Measurements from ENCODE around the gene PCDH1. TPM values are rescaled to one million over a fixed set of nuclear protein-coding genes. Genes with fewer than 3 reads are reported as not detected.

PCDH1 gene
- total and polyA plus RNA-seq, 2 of the 8 experiments (the other 6 are each of a cell fraction or from before 2014, with no cell fraction given), result 101 to 102 TPM

GRCh38 chr5:141857226-141857625 lies 21.0 kb downstream of the PCDH1 start:
- Histone ChIP-seq H2BK15ac (ENCODE audit: low read length) (peak overlapping the region; percentile 81; the same call in 1 of the 2 replicates), H2BK5ac (ENCODE audit: low read depth, low read length) (peak overlapping the region; percentile 71), H4K5ac (ENCODE audit: insufficient read length, low read depth, low read length) (no peak overlapping the region), H3K4me1 (replicated peaks in 1 of 4; ENCODE audit: control insufficient read depth in 3 of 4, insufficient read depth in 4 of 4, low read length in 3 of 4) (peaks cover 15 to 35% (median 27%) of the 10 kb centered on the region in 4 experiments), H2AFZ (ENCODE audit: low read length) (no peak overlapping the region), H3K4ac (replicated peaks; ENCODE audit: insufficient read length, low read depth, low read length) (peak overlapping the region; percentile 83), H4K20me1 (replicated peaks in 1 of 2; ENCODE audit: control insufficient read depth in 1 of 2, insufficient read depth in 2 of 2, low read length in 2 of 2) (peaks cover 2 to 4% of the 10 kb centered on the region in 2 experiments), H3K4me3 (ENCODE audit: extremely low read depth in 1 of 4, insufficient read depth in 2 of 4, low read depth in 3 of 4, low read length in 4 of 4) (no peak overlapping the region), H3K18ac (ENCODE audit: extremely low read depth, low read length) (no peak overlapping the region; the same call in 1 of the 2 replicates), H2BK12ac (ENCODE audit: low read depth, low read length) (peak overlapping the region; percentile 60; the same call in 1 of the 2 replicates), H3K36me3 (ENCODE audit: control insufficient read depth in 2 of 4, insufficient read depth in 4 of 4, low read length in 3 of 4) (peaks cover 2 to 32% (median 21%) of the 10 kb centered on the region in 4 experiments; a peak in 7 of 8 replicates), H3K56ac (replicated peaks; ENCODE audit: insufficient read length, low read depth, low read length) (no peak overlapping the region), H4K91ac (replicated peaks; ENCODE audit: insufficient read length, low read length) (peak overlapping the region; percentile 70), H3K79me1 (ENCODE audit: low read depth, low read length) (peaks cover 5% of the 10 kb centered on the region; the same call in 1 of the 2 replicates), H4K8ac (ENCODE audit: extremely low read depth, insufficient read depth, low read length) (0 out of 2 replicates have a peak overlapping the region, but pooled peaks have one; percentile 18), H3K27me3 (replicated peaks in 1 of 4; ENCODE audit: control insufficient read depth in 3 of 4, extremely low read depth in 1 of 4, insufficient read depth in 3 of 4, low read length in 3 of 4) (no peaks in the 10 kb centered on the region), H3K23ac (ENCODE audit: insufficient read length) (no peak overlapping the region), H3K9ac (replicated peaks in 1 of 4; ENCODE audit: extremely low read depth in 1 of 4, low read depth in 3 of 4, low read length in 3 of 4) (no peak overlapping the region), H2BK20ac (ENCODE audit: low read length) (peak overlapping the region; percentile 80; the same call in 1 of the 2 replicates), H3K14ac (ENCODE audit: insufficient read length) (no peak overlapping the region), H2AK5ac (ENCODE audit: low read depth, low read length) (peak overlapping the region; percentile 80; the same call in 1 of the 2 replicates), H3K9me3 (ENCODE audit: insufficient read depth in 2 of 2, low read depth in 1 of 2, low read length in 1 of 2) (no peaks in the 10 kb centered on the region), H3K27ac (ENCODE audit: low read depth, low read length) (peak overlapping the region; percentile 56; the same call in 1 of the 2 replicates), H3K79me2 (ENCODE audit: control insufficient read depth in 1 of 2, insufficient read depth in 2 of 2, low read length in 2 of 2) (peaks cover 0 to 25% of the 10 kb centered on the region in 2 experiments; a peak in 2 of 4 replicates), H3K4me2 (ENCODE audit: insufficient read depth in 1 of 2, low read depth in 2 of 2, low read length in 2 of 2) (peak overlapping the region; percentile 52 to 58; a peak in 2 of 4 replicates), H3K23me2 (ENCODE audit: low read depth, low read length) (no peaks in the 10 kb centered on the region; the same call in 1 of the 2 replicates), H2BK120ac (replicated peaks; ENCODE audit: low read depth, low read length) (no peak overlapping the region)
- no peak for DNase-seq (ENCODE audit: low read depth in 1 of 2, low spot score in 2 of 2)
- no peak for FAIRE-seq
- WGBS, 2 experiments (ENCODE audit: extremely low coverage in 1 of 2, insufficient coverage in 1 of 2, insufficient read length in 1 of 2, insufficient replicate concordance in 2 of 2, low coverage in 1 of 2, low lambda C conversion rate in 2 of 2, missing lambda C conversion rate in 1 of 2), result 91% methylated on average over 12 of the region's 12 CpGs; no CpG with 5 or more reads in 1 of the 2 experiments
- ChIA-PET POLR2A (ENCODE audit: partially characterized antibody) (interaction anchor here (0.8 to 10.5 kb wide), 15 partner anchors 8 to 176 kb away, joined by 3 to 210 read pairs (median 4); partner anchors contain the start of gene PCDH1), CTCF (ENCODE audit: partially characterized antibody) (interaction anchor here (0.8 to 14.0 kb wide), 14 partner anchors 12 to 165 kb away, joined by 3 to 200 read pairs (median 4); partner anchors contain the start of gene PCDH1)
- no peak for TF ChIP-seq ATF2 (IDR thresholded peaks at IDR 0.05; ENCODE audit: low read length)

All from H1 (cell line).